GM21381 (cell line): Measurements from ENCODE around the gene SLC38A8.

Source experiments
- ATAC-seq: cut with Tn5 transposase; IDR thresholded peaks from one replicate; pipeline ENCODE4 v1.9.1; 2021; ENCODE audit warnings: mild to moderate bottlenecking, moderate library complexity; ENCODE audit not compliant: unreplicated experiment

The SLC38A8 gene

GRCh38 chr16:84068783-84069462 lies 26.3 kb upstream of the SLC38A8 start:
- ATAC-seq: no peak

GRCh38 chr16:84068041-84068440 lies 25.4 kb upstream of the SLC38A8 start:
- ATAC-seq: no peak

- no peak for ATAC-seq
These were observed 25.0 kb upstream of the SLC38A8 start for GRCh38 chr16:84067640-84068039.

GRCh38 chr16:84065536-84066132 lies 23.0 kb upstream of the SLC38A8 start:
- ATAC-seq: no peak

GRCh38 chr16:84063980-84064379 lies 21.4 kb upstream of the SLC38A8 start:
- no peak for ATAC-seq

- ATAC-seq: no peak
These were observed 20.4 kb upstream of the SLC38A8 start for GRCh38 chr16:84062734-84063640.

GRCh38 chr16:84061236-84061819 lies 18.7 kb upstream of the SLC38A8 start:
- no peak for ATAC-seq

GRCh38 chr16:84059946-84060901 lies 17.6 kb upstream of the SLC38A8 start:
- ATAC-seq: no peak

GRCh38 chr16:84059111-84059510 lies 16.5 kb upstream of the SLC38A8 start:
- no peak for ATAC-seq

GRCh38 chr16:84058664-84059063 lies 16.1 kb upstream of the SLC38A8 start:
- ATAC-seq: no peak

GRCh38 chr16:84058211-84058610 lies 15.6 kb upstream of the SLC38A8 start:
- ATAC-seq: no peak

- ATAC-seq: no peak
These were observed 14.3 kb upstream of the SLC38A8 start for GRCh38 chr16:84056933-84057332.

- ATAC-seq: no peak
These were observed 13.4 kb upstream of the SLC38A8 start for GRCh38 chr16:84055801-84056634.

GRCh38 chr16:84055366-84055765 lies 12.8 kb upstream of the SLC38A8 start:
- ATAC-seq: no peak

GRCh38 chr16:84054916-84055315 lies 12.3 kb upstream of the SLC38A8 start:
- ATAC-seq: no peak

- ATAC-seq: no peak
These were observed 11.7 kb upstream of the SLC38A8 start for GRCh38 chr16:84054271-84054670.

- no peak for ATAC-seq
These were observed 10.6 kb upstream of the SLC38A8 start for GRCh38 chr16:84053237-84053636.

- no peak for ATAC-seq
These were observed 9.6 kb upstream of the SLC38A8 start for GRCh38 chr16:84052071-84052622.

GRCh38 chr16:84050316-84050715 lies 7.7 kb upstream of the SLC38A8 start:
- no peak for ATAC-seq
